Hepatic stellate cell (primary cell): ENCODE data around the gene GREM2.
A peak's percentile ranks its signal among the peaks of the same experiment; 100 is the strongest.

Experiments used
- DNase-seq: peaks from one replicate; pipeline ENCODE4 v3.0.0; 2011; ENCODE audit warnings: low spot score

The GREM2 gene

GRCh38 chr1:240559781-240560180, 52.2 kb downstream of the GREM2 start:
- DNase-seq, result no peak

GRCh38 chr1:240555524-240555923, 56.4 kb downstream of the GREM2 start:
- peak; percentile 8 for DNase-seq

- DNase-seq, result no peak
Measured at GRCh38 chr1:240553351-240553750, 58.6 kb downstream of the GREM2 start.

DNA sequence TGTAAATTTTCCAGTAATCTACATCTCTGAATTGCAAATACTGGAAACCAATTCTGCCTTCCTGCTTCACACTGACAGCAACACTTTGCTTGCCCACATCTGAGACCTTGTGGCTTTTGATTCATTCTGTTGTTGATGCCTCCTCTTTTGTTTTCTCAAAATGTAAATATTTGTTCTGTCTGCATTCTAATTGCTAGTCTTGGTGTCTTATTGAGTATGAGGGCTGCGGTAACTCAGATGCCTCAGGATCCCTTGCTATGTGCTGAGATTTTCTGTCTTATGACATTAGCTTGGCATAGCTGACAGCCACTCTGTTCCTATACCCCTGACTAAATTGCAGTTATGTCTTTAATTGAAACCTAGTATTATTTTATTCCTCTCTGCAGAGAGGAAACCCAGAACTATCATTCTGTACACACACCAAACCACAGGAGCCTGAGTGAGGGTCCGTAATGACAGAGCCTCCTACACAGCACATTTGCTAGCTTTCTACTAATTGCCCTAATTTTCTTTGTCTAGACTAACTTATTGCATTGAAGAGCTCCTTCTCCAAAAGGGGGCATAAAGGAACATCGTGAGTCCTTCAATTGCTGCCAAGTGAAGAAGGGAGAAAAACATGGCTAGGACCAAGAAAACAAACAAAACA, 72.1 kb downstream of the GREM2 start:
- DNase-seq, result no peak

GRCh38 chr1:240538776-240539430, 73.1 kb downstream of the GREM2 start:
- DNase-seq, result no peak

DNA sequence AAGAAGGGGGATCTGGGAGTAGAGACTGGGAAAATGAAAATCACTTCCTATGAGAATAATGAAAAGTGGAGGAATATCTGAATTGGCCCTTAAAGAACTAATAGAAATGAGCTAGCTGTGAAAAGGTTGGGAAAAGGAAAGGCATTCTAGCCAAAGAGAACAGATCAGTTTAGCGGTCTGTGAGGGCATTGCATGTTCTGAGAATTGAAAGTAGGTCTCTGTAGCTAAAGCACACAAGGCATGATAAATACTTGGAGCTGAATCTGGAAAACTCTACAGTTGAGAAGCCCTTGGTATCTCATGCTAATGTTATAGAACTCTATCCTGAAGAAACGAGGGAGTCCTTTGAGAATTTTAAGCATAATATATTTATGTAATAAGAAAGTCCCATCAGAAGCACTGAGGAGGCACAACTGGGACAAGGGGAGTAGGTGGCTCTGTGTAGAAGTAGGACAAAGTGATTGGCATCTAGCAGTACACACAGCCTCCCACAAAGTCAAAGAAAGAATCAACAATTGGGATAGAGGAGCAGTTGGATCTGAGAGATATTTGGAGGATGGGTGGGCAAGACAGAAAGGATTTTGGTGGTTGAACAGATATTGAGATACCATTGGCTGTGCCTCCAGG, 78.7 kb downstream of the GREM2 start:
- DNase-seq, result no peak

DNA sequence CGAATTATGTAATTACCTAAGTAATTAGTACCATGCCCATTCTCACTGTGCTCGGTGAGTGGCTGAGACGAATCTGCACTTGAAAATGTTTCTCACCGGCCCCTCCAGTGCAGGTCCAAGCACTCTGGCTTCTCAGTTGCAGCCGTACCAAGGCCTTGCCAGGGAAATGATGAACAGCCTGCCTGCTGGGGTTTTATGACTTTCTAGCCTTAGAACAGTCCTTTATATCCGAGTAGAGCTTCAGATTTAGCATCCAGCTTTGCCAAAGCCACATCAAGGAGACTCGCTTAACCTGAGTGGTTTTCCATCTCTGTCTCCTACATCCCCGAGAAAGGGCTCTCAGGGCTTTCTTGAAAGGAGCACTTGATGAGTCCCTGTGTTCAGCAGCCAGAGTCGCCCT, 83.4 kb downstream of the GREM2 start:
- DNase-seq, result no peak

GRCh38 chr1:240527086-240527485, 84.9 kb downstream of the GREM2 start:
- no peak for DNase-seq

DNA sequence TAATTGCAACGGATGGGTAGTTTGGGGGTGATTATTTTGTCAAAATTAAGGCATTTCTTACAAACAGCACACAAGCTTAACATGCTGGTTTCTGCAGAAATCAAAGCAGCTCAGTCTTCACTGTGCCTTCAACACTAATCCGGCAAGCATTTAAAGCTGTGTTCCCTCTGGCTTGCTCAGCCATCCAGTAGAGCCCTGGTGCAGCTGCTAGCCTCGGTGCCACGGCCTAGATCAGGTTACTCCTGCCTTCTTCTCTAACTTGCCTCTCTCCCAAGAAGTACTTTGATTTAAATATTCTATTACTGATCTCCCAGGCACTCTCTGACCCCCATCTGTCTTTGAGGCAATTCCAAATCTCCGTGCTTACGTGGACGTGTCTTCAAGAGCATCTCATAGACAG, 85.6 kb downstream of the GREM2 start:
- DNase-seq, result no peak

GRCh38 chr1:240524356-240525069, 87.4 kb downstream of the GREM2 start:
- no peak for DNase-seq

- no peak for DNase-seq
Measured at GRCh38 chr1:240522122-240522822, 89.7 kb downstream of the GREM2 start.

DNA sequence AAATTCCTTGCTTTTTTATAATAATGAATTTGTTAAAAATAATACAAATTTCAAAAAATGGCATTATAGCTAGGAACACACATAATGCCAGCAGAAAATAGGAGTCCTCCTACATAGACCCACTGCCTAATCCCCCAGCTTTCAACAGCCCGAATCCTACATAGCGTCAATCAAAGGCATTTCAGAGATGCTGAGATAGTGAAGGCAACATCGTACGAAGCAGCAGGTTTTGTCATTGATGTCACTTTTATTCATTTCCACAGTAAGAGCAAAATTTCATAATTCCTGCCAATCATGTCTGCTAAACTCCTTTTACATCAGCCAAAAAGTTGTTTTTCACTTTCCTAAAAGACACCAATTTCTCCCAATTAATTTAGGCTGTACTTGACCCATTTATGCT, 94.1 kb downstream of the GREM2 start:
- no peak for DNase-seq

DNA sequence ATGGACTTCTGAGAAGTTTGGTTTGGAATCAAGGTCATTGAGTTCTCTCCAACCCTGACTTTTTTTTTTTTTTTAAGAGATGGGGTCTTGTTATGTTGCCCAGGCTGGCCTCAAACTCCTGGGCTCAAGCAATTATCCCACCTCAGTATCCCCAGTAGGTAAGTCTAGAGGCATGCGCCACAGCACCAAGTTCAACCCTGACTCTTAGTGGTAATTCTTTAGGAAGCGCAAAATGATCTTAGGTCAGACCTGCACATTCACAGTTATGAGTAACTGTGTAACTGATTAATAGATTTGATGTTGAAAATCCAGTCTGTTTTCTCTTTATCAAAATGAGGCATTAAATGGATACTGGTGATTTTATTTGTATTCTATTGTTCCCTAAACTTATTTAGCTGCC, 95.9 kb downstream of the GREM2 start:
- DNase-seq, result no peak

DNA sequence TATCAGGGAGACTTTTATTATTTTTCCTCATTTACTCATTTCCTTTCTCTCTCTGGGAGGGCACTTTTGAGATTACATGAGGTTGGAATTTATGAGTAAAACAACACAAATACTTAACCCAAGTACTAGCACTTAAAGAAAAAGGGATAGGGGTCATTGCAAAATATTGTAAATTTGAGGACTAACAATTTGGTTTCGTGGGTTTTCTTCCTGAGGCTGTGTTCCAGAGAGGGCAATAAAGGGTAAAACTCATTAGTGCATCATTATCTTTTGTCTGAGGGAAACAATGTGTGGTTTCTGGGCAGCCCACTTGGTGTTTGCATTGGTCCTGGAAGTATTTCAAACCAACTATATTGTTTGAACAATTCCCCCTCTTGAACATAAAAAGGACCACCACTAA, 96.5 kb downstream of the GREM2 start:
- DNase-seq, result peak; percentile 31

- DNase-seq, result no peak
Measured at GRCh38 chr1:240511789-240512188, 100.2 kb downstream of the GREM2 start.

DNA sequence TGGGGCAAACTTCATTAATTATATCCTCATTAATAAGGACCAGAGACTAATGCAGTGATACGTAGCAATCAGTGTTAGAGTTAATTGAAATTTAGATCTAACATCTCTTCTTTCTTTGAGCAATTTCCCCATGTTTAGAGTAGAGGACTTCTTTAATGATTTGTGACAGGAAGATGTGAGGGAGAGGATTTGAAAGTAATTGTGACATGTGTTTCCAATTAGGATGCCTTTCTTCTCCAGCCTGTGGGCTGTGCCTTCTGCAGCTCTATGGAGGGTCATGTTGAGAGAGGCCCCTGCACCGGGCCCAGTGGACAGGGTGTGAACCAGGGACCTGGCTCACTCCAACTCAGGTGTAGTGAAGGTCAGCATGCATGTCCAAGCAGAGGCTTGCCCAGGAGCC, 103.0 kb downstream of the GREM2 start:
- no peak for DNase-seq

GRCh38 chr1:240508201-240508600, 103.8 kb downstream of the GREM2 start:
- DNase-seq, result no peak

DNA sequence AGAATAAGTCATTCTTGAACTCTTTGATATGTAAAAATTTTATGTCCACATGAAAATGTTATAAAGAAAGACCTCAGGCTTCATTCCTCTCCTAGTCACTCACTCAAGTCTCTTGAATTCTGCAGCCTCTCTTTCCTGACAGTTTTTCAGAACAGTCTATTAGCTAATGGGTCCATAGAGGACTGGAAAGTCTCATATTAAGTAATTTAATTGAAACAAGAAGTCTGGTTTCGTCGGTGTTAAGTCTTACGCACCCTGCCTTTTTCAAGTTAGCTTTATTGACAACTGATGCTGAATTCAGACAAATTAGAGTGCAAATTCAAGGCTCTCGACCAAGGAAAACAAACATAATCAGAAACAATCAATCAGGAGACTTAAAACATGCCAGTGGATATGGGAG, 105.8 kb downstream of the GREM2 start:
- DNase-seq, result no peak

- DNase-seq, result no peak
Measured at GRCh38 chr1:240503558-240503957, 108.4 kb downstream of the GREM2 start.

- no peak for DNase-seq
Measured at GRCh38 chr1:240503036-240503435, 108.9 kb downstream of the GREM2 start.

DNA sequence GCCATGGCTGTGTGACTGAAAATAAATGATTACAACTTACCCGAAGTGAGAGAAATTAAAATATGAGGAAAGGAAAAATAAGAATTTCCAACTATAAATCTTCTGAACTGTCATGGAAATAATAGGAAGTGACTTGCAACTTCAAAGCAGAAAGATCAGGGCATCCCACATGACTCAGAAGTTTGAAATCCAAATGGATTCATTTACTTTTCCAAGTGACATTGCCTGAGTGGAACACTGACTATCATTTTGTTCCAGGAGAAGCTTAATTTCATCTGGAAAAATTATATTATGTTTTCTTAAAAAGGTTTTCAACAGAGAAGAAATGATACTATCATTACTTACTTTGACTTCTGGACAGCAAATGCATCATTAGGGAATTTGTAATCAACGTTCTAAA, 110.8 kb downstream of the GREM2 start:
- no peak for DNase-seq

GRCh38 chr1:240500647-240501046, 111.3 kb downstream of the GREM2 start:
- DNase-seq, result no peak
